H1 (cell line): ENCODE results near the gene TACC2. TPM values are rescaled to one million over a fixed set of nuclear protein-coding genes. Genes with fewer than 3 reads are reported as not detected.

ENCODE experiments used
- CREB1 ChIP-seq: IDR thresholded peaks from 2 replicates; pipeline ENCODE4 v1.6.1; 2012; ENCODE audit warnings: inconsistent platforms
- polyA plus RNA-seq, 7 experiments: library from polyadenylated mRNA; depleted of rRNA in 3 of 7; stranded (reverse) in 5 of 7; unstranded in 2 of 7; fragments of >200 nt in 5 of 7; fragments of 200-250 nt in 2 of 7; gene quantifications; 1 replicate in 5 of 7; 2 replicates in 1 of 7; 4 replicates in 1 of 7; pipeline versions ENCODE4 v1.2.1 to v1.2.3, GENCODE V29; 2011 to 2013; ENCODE audit warnings: missing spikeins in 2 of 7, mixed read lengths in 2 of 7
- total RNA-seq: library from RNA; stranded (reverse); fragmentation: NEBNext Ultra II Directional; extraction: Animal tissue kit (Norgen Biotek cat#: 25700); gene quantifications from 2 replicates; pipeline ENCODE4 v1.2.1, GENCODE V29; 2021

TACC2 gene
- total and polyA plus RNA-seq, 2 of the 8 experiments (the other 6 are each of a cell fraction or from before 2014, with no cell fraction given) = 21.2 to 46.6 TPM

- no peak for TF ChIP-seq CREB1
Observed at GRCh38 chr10:122021828-122022227, 32.9 kb downstream of the TACC2 start (continued).
